Sigmoid colon (tissue), 7 donors: Measurements from ENCODE around the gene DUOXA2. TPM values are rescaled to one million over a fixed set of nuclear protein-coding genes. Genes with fewer than 3 reads are reported as not detected.

Experiments used
- DNase-seq: peaks from one replicate; pipeline ENCODE4 v3.0.0-alpha.2; 2019
- H3K27ac ChIP-seq, 4 donors: fragments of 200-600 bp; sonication (generic); one replicate each; pipeline ENCODE4 v1.5.1; 2016 to 2019; ENCODE audit warnings: mild to moderate bottlenecking in 1 of 4
- H3K27me3 ChIP-seq, 3 donors: fragments of 200-600 bp; sonication (generic); one replicate each; pipeline ENCODE4 v1.5.1; 2019; ENCODE audit warnings: mild to moderate bottlenecking in 1 of 3
- H3K36me3 ChIP-seq, 4 donors: fragments of 200-600 bp; sonication (generic); one replicate each; pipeline ENCODE4 v1.5.1; 2016 to 2019
- H3K4me1 ChIP-seq, 4 donors: fragments of 200-600 bp; sonication (generic); one replicate each; pipeline ENCODE4 v1.5.1; 2017 to 2019
- H3K4me3 ChIP-seq, 4 donors: fragments of 200-600 bp; sonication (generic); one replicate each; pipeline ENCODE4 v1.5.1; 2017 to 2019; ENCODE audit warnings: mild to moderate bottlenecking in 2 of 4, moderate library complexity in 1 of 4
- H3K9me3 ChIP-seq, 4 donors: fragments of 200-600 bp in 3 of 4; sonication (generic) in 3 of 4; one replicate each; pipeline versions ENCODE4 v1.5.1 to v1.6.1; 2013 to 2019
- CTCF ChIP-seq, 4 experiments: fragments of 450-650 bp in 3 of 4; fragments of 200-600 bp in 1 of 4; IDR thresholded peaks; one replicate each; pipeline ENCODE4 v1.5.1; 2016 to 2019; ENCODE audit warnings: antibody characterized with exemption in 4 of 4, mild to moderate bottlenecking in 3 of 4, moderate library complexity in 2 of 4
- EP300 ChIP-seq, 4 donors: sonication (generic); formaldehyde crosslinking; IDR thresholded peaks; one replicate each; pipeline ENCODE4 v1.6.1; 2017; ENCODE audit warnings: antibody characterized with exemption in 4 of 4
- POLR2A ChIP-seq, 2 donors: fragments of 450-650 bp; IDR thresholded peaks; one replicate each; pipeline ENCODE4 v1.6.1; 2016; ENCODE audit warnings: antibody characterized with exemption in 2 of 2, mild to moderate bottlenecking in 2 of 2, moderate library complexity in 2 of 2
- POLR2AphosphoS5 ChIP-seq, 4 donors: sonication (generic); formaldehyde crosslinking; IDR thresholded peaks; one replicate each; pipeline ENCODE4 v1.6.1; 2017; ENCODE audit warnings: antibody characterized with exemption in 4 of 4
- WGBS, 2 donors: extraction: QIAGEN DNeasy Blood & Tissue Kit; methylation state at CpG; one replicate each; pipeline ENCODE4 v1.1.7; 2013; 5-methylcytosine and 5-hydroxymethylcytosine counted together
- intact Hi-C: fragments of 100-400 bp; cut with DNase I; formaldehyde crosslinking; loops from one replicate; pipeline ENCODE4 v1.15.1; 2023
- polyA plus RNA-seq, 3 donors: library from polyadenylated mRNA; stranded (reverse); fragments of 200-250 nt; gene quantifications; one replicate each; pipeline ENCODE4 v1.2.3, GENCODE V29; 2013
- total RNA-seq, 4 donors: library from RNA; depleted of rRNA; stranded (reverse); fragments of >200 nt; gene quantifications; one replicate each; pipeline ENCODE4 v1.1.0, GENCODE V29; 2016
- donor health status: healthy with polysubstance abuse.
- donor health status: Bipolar disorder and iron deficiency.
- donor health status: healthy.

Gene DUOXA2
- total and polyA plus RNA-seq, 7 donors, result 0.28 to 117 (median 1.4) TPM; not detected in 4

- Histone ChIP-seq H3K36me3 (no peaks in the 10 kb centered on the region), H3K4me3 (no peak overlapping the region), H3K27me3 (no peaks in the 10 kb centered on the region), H3K9me3 (no peaks in the 10 kb centered on the region), H3K4me1 (no peaks in the 10 kb centered on the region), H3K27ac (no peak overlapping the region)
- no peak for TF ChIP-seq EP300 (IDR thresholded peaks at IDR 0.05)
- TF ChIP-seq POLR2AphosphoS5 (IDR thresholded peaks at IDR 0.05), result no peak
- TF ChIP-seq CTCF (IDR thresholded peaks at IDR 0.05), result no peak
- TF ChIP-seq POLR2A (IDR thresholded peaks at IDR 0.05), result no peak
- no peak for DNase-seq
- intact Hi-C loops, result no loop called here
Observed at GRCh38 chr15:45083223-45083622, 30.9 kb upstream of the DUOXA2 start.

DNA sequence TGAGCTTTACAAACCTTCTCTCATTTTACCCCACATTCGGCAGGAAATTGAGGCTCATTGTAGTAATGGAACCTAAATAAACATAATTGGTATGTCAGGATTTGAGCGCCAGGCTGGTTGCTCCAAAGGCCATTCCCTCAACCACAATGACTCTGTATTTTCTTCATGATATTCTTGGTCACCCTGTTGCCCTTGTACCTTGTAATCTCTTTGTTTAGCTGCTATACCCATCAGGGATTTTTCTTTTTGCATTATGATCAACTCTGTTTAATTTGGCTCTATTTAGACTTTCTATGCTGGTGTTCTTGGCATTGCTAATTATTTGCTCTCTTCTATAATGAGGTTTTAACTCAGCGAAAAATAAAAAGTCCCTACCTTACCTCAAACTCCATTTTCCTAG, 30.0 kb upstream of the DUOXA2 start:
- no peak for TF ChIP-seq POLR2AphosphoS5 (IDR thresholded peaks at IDR 0.05)
- TF ChIP-seq POLR2A (IDR thresholded peaks at IDR 0.05), result no peak
- no peak for TF ChIP-seq CTCF (IDR thresholded peaks at IDR 0.05)
- Histone ChIP-seq H3K4me1 (no peaks in the 10 kb centered on the region), H3K4me3 (no peak overlapping the region), H3K36me3 (no peaks in the 10 kb centered on the region), H3K27ac (no peak overlapping the region), H3K27me3 (no peaks in the 10 kb centered on the region), H3K9me3 (no peaks in the 10 kb centered on the region)
- intact Hi-C loops, result no loop called here
- 78 to 81% methylated on average over 3 of the region's 3 CpGs for WGBS, 2 donors
- no peak for DNase-seq

DNA sequence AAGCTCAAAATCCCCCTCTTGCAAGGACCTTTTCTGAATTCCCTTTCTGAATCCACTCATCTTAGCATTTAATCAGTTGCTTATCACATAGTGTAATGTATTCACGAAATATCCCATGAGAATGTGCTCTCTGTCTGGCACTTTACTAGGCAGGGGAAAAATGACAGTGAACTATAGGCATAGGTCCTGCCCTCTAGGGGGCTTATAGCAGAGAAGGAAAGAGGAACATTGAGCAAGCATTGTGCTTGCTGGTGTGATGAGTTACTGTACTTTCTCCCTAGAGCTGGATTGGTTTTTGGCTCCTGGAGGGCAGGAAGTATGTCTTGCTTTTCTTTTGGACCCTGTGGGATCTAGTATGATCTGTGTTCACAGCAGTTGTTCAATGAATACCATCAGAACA, 26.6 kb upstream of the DUOXA2 start:
- Histone ChIP-seq H3K27ac (no peak overlapping the region), H3K9me3 (no peaks in the 10 kb centered on the region), H3K4me1 (no peaks in the 10 kb centered on the region), H3K27me3 (no peaks in the 10 kb centered on the region), H3K4me3 (no peak overlapping the region), H3K36me3 (no peaks in the 10 kb centered on the region)
- no peak for TF ChIP-seq POLR2AphosphoS5 (IDR thresholded peaks at IDR 0.05)
- TF ChIP-seq CTCF (IDR thresholded peaks at IDR 0.05), result no peak
- no peak for TF ChIP-seq EP300 (IDR thresholded peaks at IDR 0.05)
- TF ChIP-seq POLR2A (IDR thresholded peaks at IDR 0.05), result no peak
- WGBS, 2 donors, result 86 to 94% methylated on average over 1 of the region's 1 CpG
- DNase-seq, result no peak
- intact Hi-C loops, result no loop called here

DNA sequence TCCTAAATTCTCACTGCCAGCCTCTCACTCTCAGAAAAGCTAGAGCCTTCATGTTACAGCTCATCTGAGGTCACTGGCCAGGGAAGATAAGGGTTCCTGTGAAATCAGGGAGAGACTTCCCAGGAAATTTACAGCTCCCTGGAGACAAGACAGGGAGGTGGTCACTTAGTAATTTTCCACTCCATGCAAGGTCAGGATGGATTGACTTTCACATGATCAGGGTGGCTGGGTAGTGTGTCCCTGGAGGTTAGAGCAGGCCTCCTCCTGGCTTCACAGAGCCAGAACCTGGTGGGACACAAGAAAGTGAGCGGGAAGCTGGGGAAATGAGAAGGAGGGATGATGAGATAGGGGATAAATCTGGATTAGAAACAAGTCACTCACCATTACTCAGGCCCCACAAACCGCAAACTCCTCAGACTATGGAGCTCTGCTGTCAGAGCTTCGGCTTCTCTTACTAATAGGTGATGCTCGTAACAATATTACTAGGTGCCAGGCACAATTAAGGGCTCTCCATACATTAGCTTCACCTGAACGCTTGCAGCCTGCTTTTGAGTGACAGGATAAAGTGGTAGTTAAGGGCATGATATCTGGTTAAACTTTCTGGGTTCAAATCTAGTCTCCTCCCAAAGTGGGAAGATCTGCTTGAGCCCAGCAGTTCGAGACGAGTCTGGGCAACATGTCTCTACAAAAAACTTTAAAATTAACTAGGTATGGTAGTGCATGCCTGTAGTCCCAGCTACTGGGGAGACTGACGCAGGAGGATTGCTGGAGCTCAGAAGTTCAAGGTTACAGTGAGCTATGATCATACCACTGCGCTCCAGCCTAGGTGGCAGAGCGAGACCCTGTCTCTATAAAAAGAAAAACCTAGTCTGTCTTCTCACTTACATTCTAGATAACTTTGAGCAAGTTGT, 25.1 kb upstream of the DUOXA2 start:
- Histone ChIP-seq H3K4me1 (no peaks in the 10 kb centered on the region), H3K4me3 (no peak overlapping the region), H3K27me3 (no peaks in the 10 kb centered on the region), H3K36me3 (no peaks in the 10 kb centered on the region), H3K27ac (no peak overlapping the region), H3K9me3 (no peaks in the 10 kb centered on the region)
- WGBS, 2 donors, result 91 to 92% methylated on average over 10 of the region's 10 CpGs
- intact Hi-C loops, result no loop called here
- TF ChIP-seq POLR2AphosphoS5 (IDR thresholded peaks at IDR 0.05) (no peak), CTCF (IDR thresholded peaks at IDR 0.05) (no peak), EP300 (IDR thresholded peaks at IDR 0.05) (no peak), POLR2A (IDR thresholded peaks at IDR 0.05) (no peak)
- no peak for DNase-seq
